Fibroblast of skin of scalp (primary cell): ENCODE data around the gene KANSL1L.

Source experiments
- DNase-seq: peaks from one replicate; pipeline ENCODE4 v3.0.0-alpha.2; 2013

The KANSL1L gene

GRCh38 chr2:209998596-209998995 is 172.6 kb downstream of the KANSL1L start:
- no peak for DNase-seq

DNA sequence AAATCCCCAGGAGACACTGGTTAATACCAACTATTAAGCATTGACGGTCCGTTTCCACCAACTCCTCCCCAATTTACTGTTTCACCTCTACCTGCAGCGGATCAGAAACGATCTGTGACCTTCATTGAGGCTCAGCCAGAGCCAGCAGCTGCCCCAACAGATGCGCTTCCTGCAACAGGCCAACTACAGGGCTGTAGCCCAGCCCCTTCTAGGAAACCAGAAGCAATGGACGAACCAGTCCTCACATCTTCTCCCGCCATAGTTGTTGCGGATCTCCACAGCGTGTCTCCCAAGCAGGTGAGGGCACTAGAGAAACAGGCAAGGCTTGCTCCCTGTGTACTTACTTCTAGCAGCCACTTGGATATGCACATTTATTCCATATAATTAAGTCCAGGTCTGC is 177.2 kb downstream of the KANSL1L start:
- DNase-seq, result no peak

DNA sequence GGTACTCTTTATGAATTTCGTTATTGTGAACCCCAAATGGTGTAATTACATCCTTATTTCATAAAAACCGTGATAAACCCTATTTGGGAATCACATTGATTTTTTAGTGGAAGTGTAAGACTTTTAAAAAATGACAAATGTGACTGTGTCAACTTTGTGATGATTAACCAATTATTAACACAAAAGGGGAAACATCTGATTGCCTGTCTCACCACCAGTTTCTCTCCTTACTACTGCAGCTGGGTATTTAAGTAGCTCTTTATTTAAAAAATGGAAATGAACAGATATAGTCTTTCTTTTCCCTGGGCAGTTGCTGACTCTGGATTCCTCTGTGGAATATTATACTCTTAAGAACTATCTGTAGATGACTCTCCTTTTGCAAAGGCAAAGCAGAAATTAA is 180.4 kb downstream of the KANSL1L start:
- DNase-seq, result no peak

- no peak for DNase-seq
These were observed 183.2 kb downstream of the KANSL1L start for GRCh38 chr2:209988010-209988409.

DNA sequence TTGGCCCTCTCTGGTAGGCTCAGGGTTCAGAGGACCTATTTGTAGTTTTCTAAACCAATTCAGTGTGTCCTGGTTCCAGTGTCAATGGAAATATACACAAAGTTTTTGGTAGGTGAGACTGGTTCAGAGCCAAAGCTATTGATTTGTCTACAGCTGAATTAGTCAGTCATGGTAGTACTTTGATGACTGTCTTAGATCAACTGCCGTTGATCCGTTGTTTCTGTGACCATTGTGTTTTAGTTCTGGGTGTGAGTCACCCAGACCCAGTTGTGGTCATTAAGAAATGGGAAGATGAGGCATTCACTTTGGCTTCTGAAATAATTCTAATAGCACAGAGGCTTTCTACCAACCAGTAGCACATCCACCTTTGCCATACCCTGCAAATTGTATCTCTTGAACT is 184.8 kb downstream of the KANSL1L start:
- no peak for DNase-seq

DNA sequence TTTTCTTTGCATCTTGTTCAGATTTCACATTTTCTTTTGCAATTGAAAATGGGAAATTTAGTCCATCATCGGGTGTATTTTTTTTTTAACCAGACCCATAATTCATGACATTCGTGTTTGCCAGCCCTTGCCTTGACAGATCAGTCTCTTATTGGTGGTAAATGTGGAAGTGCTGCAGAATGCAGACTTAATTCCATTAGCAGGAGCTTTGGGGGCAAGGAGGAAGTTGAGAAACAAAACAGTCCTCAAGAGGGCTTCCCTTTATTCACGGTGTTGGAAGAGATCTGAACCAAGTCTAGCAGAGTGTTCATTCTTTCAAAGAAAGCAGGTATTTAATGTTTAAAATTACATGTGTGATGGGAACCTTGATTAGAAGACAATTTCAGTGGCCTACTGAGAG is 185.3 kb downstream of the KANSL1L start:
- DNase-seq, result no peak

DNA sequence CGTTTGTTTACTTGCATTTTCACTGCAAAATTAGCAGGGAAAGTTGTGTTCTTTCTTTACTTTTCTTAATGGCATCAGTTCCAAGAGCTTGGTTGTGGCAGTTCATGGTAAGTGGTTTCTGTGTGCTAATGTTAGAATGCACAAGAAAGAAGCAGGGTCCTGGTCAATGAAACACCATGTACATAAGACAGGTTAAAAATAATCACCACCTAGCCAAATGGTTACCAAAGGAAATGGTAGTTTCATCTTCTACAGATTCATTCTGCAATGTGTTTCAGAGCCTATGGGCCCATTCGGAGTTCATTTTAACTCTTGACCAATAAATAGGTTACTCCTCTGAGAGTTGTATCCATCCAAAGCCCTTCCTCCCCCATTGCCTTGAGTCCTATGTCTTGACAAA is 186.9 kb downstream of the KANSL1L start:
- DNase-seq, result no peak

DNA sequence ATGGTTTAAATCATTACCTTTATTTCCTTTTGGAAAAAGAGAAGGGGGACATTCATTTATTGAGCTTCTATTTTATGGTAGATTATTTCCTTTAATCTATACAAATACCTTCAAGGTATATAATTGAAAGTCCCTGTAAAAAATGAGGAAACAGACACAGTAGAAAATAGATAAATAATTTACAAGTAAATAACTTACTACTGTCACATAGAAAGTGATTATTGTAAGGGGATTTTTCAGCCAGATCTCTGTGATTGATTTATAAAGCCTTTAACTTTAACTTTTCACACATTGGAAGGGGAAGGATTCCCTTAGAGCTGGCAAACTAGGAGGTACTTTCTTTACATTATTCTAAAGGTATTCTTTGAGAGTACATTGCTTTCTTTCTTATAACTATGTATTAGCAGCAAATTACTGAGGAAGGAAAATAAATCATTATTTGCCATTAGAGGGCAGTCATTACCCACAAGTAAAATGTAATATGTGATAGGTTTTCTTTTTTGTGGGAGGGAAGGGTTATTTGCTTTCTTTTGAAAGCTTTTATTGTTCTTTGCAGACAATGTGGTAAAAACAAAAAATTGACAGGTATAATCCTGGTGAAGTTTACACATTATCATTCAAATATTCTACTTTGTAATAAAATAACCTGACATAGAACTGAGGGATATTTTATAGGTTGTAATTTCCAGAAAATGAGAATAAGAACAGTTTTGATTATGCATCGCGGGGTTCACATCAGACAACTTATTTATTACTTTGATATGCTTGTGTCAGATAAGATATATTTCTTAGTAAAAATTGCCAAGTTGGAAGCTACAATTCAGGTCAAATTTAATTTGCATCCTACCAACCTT is 193.6 kb downstream of the KANSL1L start:
- peak; percentile 31 for DNase-seq

DNA sequence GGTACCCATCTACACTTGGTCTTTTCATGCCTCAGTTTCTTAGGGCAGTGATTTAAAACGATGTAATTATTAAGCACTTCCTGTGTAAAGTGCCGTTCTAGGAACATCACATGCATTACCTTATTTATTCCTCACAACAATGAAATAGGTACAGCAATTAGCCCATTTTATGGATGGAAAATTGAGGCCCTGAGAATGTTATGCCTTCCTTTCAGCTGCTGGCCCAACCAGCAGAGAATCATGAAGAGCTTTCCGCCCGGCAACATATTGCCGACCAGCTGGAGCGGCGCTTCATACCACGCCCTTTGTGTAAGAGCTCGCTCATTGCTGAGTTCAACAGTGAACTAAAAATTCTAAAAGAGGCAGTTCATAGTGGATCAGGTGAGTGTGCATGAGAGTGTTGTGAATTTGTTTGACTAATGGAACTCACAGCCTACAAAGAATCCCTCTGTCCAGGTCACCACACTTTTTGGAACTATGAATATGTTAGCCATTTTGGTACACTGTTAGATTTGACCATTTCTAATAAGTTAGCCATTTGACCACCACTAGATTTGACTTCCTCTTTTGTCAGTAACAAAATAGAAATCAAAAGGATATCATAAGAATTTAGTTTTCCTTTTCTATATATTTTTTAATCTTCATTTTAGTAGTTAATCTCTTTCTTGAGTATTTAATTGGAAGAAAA is 194.4 kb downstream of the KANSL1L start:
- no peak for DNase-seq

- DNase-seq, result no peak
These were observed 196.6 kb downstream of the KANSL1L start for GRCh38 chr2:209974576-209974975.

DNA sequence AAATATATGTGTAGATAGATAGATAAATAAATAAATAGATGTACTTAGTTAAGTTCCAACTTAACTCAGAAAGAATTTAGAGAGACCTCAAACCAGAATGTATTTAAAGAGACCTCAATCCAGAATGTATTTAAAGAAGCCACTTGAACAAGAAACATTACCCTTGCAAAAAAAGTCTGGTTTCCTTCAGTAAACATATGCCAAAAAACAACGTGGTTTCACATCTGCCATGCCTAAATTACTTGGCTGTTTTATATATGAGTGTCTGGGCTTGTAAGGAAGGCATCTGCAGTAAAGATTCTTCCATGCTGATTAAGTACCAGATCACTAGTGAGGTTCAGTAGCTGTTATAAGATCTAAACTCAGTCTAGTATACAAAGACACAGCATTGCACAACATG is 197.9 kb downstream of the KANSL1L start:
- no peak for DNase-seq
